Glomerular visceral epithelial cell (primary cell): ENCODE measurements around the gene WNT2B.
"Not testable (repeated sequence)": the region's sequence is repeated elsewhere in the genome, so short reads cannot be mapped to it uniquely, and the experiment has no call there.

Experiments
- DNase-seq: peaks from one replicate; pipeline ENCODE4 v3.0.0-alpha.2; 2016; ENCODE audit errors: extremely low spot score

Gene WNT2B

GRCh38 chr1:112508278-112509004, at the start of gene WNT2B:
TSS of gene WNT2B (plus strand) at chr1:112508965. CDS start at chr1:112509263, 298 bp downstream.
- DNase-seq: peak; percentile 26

- DNase-seq: no peak
Observed at GRCh38 chr1:112460615-112461014, 48.1 kb upstream of the WNT2B start.

GRCh38 chr1:112461200-112461871, 47.4 kb upstream of the WNT2B start:
- DNase-seq: no peak

- no peak for DNase-seq
Observed at GRCh38 chr1:112462953-112463279, 45.8 kb upstream of the WNT2B start.

GRCh38 chr1:112464501-112464900, 44.3 kb upstream of the WNT2B start:
- DNase-seq: no peak

- DNase-seq: peak; percentile 28
Observed at GRCh38 chr1:112465122-112465521, 43.6 kb upstream of the WNT2B start.

GRCh38 chr1:112466078-112466660, 42.6 kb upstream of the WNT2B start:
- DNase-seq: peak; percentile 93

GRCh38 chr1:112470324-112470723, 38.4 kb upstream of the WNT2B start:
- not testable (repeated sequence) for DNase-seq

- DNase-seq: no peak
Observed at GRCh38 chr1:112470966-112471365, 37.8 kb upstream of the WNT2B start.

- DNase-seq: no peak
Observed at GRCh38 chr1:112472142-112472541, 36.6 kb upstream of the WNT2B start.

GRCh38 chr1:112477550-112477949, 31.2 kb upstream of the WNT2B start:
- no peak for DNase-seq

GRCh38 chr1:112478314-112478713, 30.5 kb upstream of the WNT2B start:
- DNase-seq: no peak

GRCh38 chr1:112486063-112486462, 22.7 kb upstream of the WNT2B start:
- DNase-seq: not testable (repeated sequence)

GRCh38 chr1:112487686-112488085, 21.1 kb upstream of the WNT2B start:
- DNase-seq: not testable (repeated sequence)

- no peak for DNase-seq
Observed at GRCh38 chr1:112488141-112488540, 20.6 kb upstream of the WNT2B start.

GRCh38 chr1:112492076-112492475, 16.7 kb upstream of the WNT2B start:
- no peak for DNase-seq

- DNase-seq: no peak
Observed at GRCh38 chr1:112493351-112493750, 15.4 kb upstream of the WNT2B start.

- no peak for DNase-seq
Observed at GRCh38 chr1:112496290-112496689, 12.5 kb upstream of the WNT2B start.

GRCh38 chr1:112501810-112502641, 6.7 kb upstream of the WNT2B start:
- peak; percentile 86 for DNase-seq

- DNase-seq: peak; percentile 31
Observed at GRCh38 chr1:112502826-112503225, 5.9 kb upstream of the WNT2B start.

- DNase-seq: no peak
Observed at GRCh38 chr1:112504001-112504660, 4.6 kb upstream of the WNT2B start.
